NCI-H446 (cell line): Measurements from ENCODE around the gene NDUFB10.

Experiments used
- DNase-seq, 2 experiments: peaks; one replicate each; lab custom pipeline; 2025; lab: John Stamatoyannopoulos, UW

The NDUFB10 gene

GRCh38 chr16:1984347-1985225 lies 25.2 kb downstream of the NDUFB10 start:
- no peak for DNase-seq

- no peak for DNase-seq
Observed at GRCh38 chr16:1985466-1986150, 26.3 kb downstream of the NDUFB10 start.

GRCh38 chr16:1987198-1987597 lies 27.9 kb downstream of the NDUFB10 start:
- DNase-seq, result no peak

- DNase-seq, result no peak
Observed at GRCh38 chr16:1989209-1990100, 30.1 kb downstream of the NDUFB10 start, which contains the start of gene SYNGR3. SYNGR3 (plus strand) TSS chr16:1989970; CDS start chr16:1990103, 133 bp downstream.

- DNase-seq, result no peak
Observed at GRCh38 chr16:1990101-1990350, 30.7 kb downstream of the NDUFB10 start.

- DNase-seq, result no peak
Observed at GRCh38 chr16:1990351-1991134, 31.2 kb downstream of the NDUFB10 start.

DNA sequence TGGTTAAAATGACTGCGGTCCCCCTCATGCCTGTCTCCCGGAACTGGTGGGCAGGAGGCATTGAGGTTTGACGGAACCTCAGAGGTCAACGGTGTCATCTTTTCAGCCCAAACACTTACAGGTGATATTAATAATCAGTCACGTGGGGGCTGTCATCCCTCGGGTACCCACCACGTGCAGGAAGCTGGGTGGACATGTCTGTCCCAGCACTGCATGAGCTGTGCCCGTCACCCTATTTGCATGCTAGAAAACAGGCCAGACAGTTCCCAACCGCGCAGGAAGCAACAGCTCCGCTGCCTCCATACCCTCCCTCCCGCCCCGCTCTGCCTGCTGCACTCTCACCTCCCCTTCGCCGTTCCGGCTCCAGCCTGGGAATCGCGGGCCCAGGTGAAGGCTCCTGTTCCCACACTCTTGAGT lies 31.8 kb downstream of the NDUFB10 start:
- no peak for DNase-seq

GRCh38 chr16:1991588-1991947 lies 32.2 kb downstream of the NDUFB10 start:
- no peak for DNase-seq

- DNase-seq, result no peak
Observed at GRCh38 chr16:1991948-1992703, 32.8 kb downstream of the NDUFB10 start.

DNA sequence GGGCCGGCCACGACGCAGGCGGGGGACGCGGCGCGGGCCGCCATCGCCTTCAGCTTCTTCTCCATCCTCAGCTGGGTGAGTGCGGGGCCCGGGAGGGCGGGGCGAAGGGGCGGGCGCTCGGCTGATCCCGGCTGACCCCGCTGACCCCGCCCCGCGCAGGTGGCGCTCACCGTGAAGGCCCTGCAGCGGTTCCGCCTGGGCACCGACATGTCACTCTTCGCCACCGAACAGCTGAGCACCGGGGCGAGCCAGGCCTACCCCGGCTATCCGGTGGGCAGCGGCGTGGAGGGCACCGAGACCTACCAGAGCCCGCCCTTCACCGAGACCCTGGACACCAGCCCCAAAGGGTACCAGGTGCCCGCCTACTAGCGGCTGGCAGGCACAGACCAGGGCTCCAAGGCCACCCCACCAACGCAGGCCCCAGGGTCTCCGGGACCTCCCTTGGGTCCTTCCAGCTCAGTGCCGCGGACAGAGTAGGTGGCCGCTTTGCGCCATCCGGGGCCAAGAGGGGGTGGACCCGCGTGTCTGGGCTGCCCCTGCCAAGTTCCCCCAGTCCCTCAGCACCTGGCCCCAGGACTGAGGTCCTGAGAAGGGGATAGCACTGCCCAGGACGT lies 33.5 kb downstream of the NDUFB10 start:
- DNase-seq, result no peak

GRCh38 chr16:1993731-1994131 lies 34.4 kb downstream of the NDUFB10 start:
- DNase-seq, result no peak

GRCh38 chr16:1997494-1998359 lies 38.4 kb downstream of the NDUFB10 start:
- no peak for DNase-seq

GRCh38 chr16:1998360-1998835 lies 39.1 kb downstream of the NDUFB10 start:
- no peak for DNase-seq

DNA sequence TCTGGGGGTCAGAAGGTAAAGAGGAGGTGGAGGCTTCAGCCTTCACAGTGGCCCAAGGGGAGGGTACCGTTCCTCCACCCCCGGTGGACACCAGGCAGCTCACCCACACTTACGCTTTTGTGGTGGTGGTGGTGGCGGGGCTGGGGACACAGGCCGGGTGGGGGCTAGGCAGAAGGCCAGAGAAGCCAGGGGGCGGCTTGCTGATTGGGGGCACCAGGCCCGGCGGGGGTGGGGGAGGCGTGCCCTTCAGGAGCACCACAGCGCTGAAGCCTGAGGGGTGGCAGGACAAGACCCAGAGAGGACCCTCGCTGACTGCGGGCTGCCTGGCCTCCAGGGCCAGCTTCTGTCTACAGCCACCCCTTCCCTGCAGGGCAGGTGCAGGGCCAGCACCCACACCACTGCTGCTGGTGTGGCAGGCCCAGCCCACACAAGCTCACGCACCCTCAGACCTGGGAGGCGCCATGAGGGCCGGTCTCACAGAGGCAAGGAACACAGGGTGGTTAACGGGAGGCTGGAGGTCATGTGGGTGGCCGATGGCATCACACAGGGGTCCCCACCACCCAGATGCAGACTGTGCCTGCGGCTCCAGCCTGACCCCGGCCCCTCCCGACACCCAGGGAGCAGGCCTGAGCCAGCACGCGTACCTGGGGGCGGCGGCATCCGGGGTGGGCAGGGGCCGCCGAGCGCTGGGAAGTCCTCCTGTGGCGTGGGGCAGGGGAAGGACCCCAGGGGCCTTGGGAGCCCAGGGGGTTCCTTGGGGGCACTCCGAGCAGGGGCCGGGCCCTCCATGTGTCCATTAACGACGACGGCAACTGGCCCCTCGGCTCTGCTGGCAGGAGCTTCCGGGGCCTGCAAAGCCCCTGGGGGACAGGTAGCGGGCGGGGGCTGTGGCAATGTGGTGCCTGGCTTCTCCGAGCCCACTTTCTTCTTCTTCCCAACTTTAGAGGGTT lies 39.8 kb downstream of the NDUFB10 start:
- DNase-seq, result no peak

- no peak for DNase-seq
Observed at GRCh38 chr16:1999866-2000514, 40.7 kb downstream of the NDUFB10 start.

- no peak for DNase-seq
Observed at GRCh38 chr16:2001035-2001434, 41.7 kb downstream of the NDUFB10 start.

DNA sequence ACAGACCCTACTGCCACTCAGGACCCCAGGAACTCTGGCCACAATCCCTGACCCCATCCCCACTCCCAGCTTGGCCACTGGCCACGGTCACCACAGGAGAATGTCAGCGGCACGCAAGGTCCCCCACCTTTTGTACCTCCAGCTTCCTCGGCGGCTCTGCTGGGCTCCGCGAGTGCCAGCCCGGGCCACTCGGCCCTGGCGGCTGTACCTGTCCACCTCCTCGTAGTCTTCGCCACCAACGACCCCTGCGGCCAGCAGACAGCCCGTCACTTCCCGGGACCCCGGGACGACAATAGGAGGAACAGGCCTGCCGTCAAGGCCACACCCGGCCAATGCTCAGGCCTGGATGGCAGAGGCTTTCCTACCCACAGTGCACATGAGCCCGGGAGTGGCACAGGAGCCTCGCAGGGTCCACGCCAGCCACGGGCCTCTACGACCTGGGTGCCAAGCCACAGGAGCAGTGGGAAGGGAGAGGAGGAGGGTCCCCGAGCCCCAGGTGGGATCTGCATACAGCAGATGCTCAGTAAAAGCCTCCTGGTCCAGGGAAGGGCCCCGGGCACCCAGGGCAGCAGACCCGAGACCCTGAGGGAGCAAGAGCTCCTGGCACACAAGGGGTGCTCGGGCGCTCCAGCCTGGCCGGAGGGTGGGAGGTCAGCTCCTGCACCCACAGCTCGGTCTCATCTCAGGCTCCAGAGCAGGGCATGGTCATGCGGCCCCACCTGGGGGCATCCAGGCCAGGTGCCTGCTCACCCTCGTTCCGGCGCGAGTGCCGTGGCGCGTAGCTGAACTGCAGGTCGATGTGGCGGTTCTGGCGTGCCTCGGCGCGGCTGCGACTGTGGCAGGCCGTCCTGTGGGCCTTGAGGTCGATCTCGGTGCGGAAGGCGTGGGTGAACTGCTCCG lies 42.4 kb downstream of the NDUFB10 start:
- DNase-seq, result no peak
